CD4-positive, alpha-beta T cell treated with Interleukin-12 subunit alpha and Interleukin-12 subunit beta, for 1 hour (primary cell): ENCODE measurements around the gene UROC1.

Source experiments
- DNase-seq: peaks from one replicate; pipeline ENCODE4 v3.0.0-alpha.2; 2020

The UROC1 gene

DNA sequence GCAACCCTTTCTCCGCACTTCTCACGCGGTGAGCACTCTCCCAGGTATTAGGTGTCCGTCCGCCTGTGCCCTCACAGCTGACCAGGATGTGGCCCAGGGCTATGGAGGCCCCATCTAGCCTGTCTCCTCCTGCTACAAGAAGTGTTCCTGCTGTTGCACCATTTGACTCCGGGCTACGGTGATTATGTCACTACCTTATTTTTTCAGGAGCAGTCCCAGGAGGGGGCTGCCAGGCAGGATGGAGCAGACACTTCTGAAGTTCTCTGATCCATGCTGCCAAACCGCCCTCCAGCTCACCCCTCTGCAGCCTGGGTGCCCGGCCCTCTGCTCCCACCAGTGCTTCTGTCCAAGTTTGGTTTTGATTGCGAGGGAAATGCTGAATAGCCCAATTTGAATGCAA is 78.8 kb downstream of the UROC1 start:
- no peak for DNase-seq

DNA sequence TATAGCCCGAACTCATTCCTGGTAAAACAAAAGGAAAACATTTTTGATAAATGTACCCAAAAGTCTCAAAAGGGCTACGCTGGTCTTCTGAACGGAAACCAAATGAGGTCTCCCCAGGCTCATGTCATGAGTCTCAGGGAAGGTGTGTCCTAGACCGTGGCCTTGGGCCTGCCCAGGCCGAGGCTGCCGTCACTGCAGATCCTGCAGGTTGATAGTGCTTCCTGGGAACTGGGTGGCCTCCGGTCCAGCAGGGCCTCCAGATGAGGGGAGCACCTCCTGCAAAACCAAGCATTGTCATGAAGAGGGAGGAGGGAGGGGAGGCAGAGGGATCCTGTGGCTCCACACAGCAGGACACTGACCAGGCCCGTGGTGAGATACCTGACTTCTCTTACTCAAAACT is 79.4 kb downstream of the UROC1 start:
- no peak for DNase-seq

- DNase-seq: no peak
These were observed 80.5 kb downstream of the UROC1 start for GRCh38 chr3:126436826-126437717.

- DNase-seq: no peak
These were observed 81.9 kb downstream of the UROC1 start for GRCh38 chr3:126435456-126436315.

DNA sequence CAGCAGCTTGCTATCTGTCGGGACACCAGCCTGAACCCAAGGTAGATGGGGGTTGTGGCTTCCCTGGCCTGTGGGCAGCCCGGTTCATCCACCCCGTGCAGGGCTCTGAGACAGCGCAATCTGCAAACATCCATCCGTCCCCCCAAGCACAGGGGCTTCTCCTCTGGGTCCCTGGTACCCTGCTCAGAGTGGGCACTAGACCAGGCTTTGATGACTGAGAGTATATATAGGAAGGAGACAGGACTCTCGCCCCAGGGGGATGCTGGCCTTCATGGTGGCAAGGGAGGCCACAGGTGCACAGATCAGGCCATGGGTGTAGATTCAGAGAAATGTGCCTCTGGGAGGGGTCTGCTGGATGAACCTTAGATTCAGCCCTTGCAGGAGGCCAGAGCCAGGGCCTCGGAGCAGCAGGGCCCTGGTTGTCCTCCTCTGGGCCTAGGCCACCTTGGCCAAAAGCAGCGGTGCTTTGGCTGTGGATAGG is 82.6 kb downstream of the UROC1 start:
- DNase-seq: no peak

GRCh38 chr3:126434264-126434590 is 83.3 kb downstream of the UROC1 start:
- DNase-seq: no peak

GRCh38 chr3:126433496-126434263 is 83.9 kb downstream of the UROC1 start:
- DNase-seq: no peak

- DNase-seq: no peak
These were observed 84.5 kb downstream of the UROC1 start for GRCh38 chr3:126433105-126433430.

- no peak for DNase-seq
These were observed 85.0 kb downstream of the UROC1 start for GRCh38 chr3:126432361-126433104.
